Prostate gland (tissue), 1 donor: Measurements from ENCODE around the gene RENBP.

Source experiments
- POLR2A ChIP-seq: fragments of 450-650 bp; IDR thresholded peaks from one replicate; pipeline ENCODE4 v1.6.1; 2016; ENCODE audit warnings: antibody characterized with exemption, mild to moderate bottlenecking
- POLR2AphosphoS5 ChIP-seq: sonication (generic); formaldehyde crosslinking; IDR thresholded peaks from one replicate; pipeline ENCODE4 v1.6.1; 2017; ENCODE audit warnings: antibody characterized with exemption

- no peak for TF ChIP-seq POLR2A
- TF ChIP-seq POLR2AphosphoS5: no peak
Measured at GRCh38 chrX:153964105-153964504, 19.7 kb upstream of the RENBP start.
